Prostate gland (tissue), 2 donors: Measurements from ENCODE around the gene ZNF184.

ENCODE experiments used
- CTCF ChIP-seq, 4 experiments: fragments of 200-600 bp in 2 of 4; fragments of 450-650 bp in 2 of 4; sonication (generic) in 2 of 4; IDR thresholded peaks; 1 replicate in 3 of 4; 2 replicates in 1 of 4; pipeline ENCODE4 v1.5.1; 2016 to 2019; ENCODE audit warnings: antibody characterized with exemption in 4 of 4, mild to moderate bottlenecking in 2 of 4, moderate library complexity in 2 of 4
- POLR2A ChIP-seq: fragments of 450-650 bp; IDR thresholded peaks from one replicate; pipeline ENCODE4 v1.6.1; 2016; ENCODE audit warnings: antibody characterized with exemption, mild to moderate bottlenecking
- POLR2AphosphoS5 ChIP-seq: sonication (generic); formaldehyde crosslinking; IDR thresholded peaks from one replicate; pipeline ENCODE4 v1.6.1; 2017; ENCODE audit warnings: antibody characterized with exemption

- TF ChIP-seq CTCF (IDR thresholded peaks at IDR 0.05): no peak
- TF ChIP-seq POLR2AphosphoS5: no peak
- no peak for TF ChIP-seq POLR2A
Observed at GRCh38 chr6:27428966-27429365, 43.9 kb downstream of the ZNF184 start.
